ENCODE data around the gene IZUMO1R.
"Not testable (repeated sequence)": the region's sequence is repeated elsewhere in the genome, so short reads cannot be mapped to it uniquely, and the experiment has no call there.

Gene IZUMO1R

DNA sequence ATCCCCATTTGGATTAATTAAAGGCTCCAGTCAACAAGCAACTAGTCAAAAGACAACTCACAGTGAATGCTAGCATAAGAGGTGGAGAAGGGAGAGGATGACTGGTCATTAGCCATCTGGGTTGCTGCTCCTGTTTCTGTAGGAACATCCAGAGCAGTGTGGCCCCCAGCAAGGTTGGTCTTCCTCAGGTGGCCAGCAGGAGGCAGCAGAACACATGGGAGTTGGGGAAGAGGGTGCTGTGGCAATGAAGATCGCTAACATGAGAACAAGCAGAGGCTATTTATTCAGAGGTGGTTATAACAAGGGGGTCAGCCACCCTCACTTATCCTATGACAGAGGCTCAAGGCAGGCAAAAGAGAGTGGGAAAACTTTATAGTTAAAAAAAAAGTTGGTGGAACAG lies 21.3 kb downstream of the IZUMO1R start:
- DNase-seq (ENCODE audit: low spot score) (no peak), FAIRE-seq (no peak)

DNA sequence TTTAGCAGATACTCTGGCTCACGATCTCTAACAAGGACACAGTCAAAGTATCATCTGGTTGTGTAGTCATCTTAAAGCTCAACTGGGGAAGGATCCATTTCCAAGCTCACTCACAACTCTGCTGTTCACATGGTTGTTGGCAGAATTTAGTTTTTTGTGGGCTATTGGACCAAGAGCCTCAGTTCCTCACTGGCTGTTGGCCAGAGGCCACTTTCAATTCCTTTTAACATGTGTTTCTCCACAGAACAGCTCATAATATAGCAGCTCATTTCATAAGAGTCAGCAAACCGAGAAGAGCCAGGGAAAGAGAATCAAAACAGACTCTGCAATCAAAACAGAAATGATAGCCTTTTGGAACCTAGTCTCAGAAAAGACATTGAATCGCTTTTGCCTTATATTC lies 22.6 kb downstream of the IZUMO1R start:
- FAIRE-seq (no peak), DNase-seq (ENCODE audit: low spot score) (no peak)

DNA sequence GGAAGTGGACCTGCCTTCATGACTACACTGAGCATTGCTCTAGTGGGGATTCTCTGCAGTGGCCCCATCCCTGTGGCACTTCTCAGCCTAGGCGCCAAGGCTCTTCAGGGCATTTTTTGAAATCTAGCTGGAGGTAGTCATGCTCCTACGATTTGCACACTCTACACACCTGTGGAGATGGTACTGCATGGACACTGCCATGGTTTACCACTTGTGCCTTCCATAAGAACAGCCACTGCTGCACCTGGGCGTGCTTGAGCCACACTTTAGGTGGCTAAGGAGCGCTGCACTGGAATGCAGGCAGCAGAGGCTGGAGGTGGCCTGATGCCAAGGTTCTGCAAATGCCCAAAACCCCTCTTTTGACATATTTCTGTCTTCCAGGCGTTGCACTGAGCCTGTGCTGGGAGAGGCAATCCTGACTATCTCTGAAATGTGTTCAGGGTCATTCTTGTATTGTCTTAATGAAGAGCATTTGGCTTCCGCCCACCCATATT lies 24.3 kb downstream of the IZUMO1R start:
- FAIRE-seq, result no peak
- DNase-seq (ENCODE audit: low spot score), result no peak

DNA sequence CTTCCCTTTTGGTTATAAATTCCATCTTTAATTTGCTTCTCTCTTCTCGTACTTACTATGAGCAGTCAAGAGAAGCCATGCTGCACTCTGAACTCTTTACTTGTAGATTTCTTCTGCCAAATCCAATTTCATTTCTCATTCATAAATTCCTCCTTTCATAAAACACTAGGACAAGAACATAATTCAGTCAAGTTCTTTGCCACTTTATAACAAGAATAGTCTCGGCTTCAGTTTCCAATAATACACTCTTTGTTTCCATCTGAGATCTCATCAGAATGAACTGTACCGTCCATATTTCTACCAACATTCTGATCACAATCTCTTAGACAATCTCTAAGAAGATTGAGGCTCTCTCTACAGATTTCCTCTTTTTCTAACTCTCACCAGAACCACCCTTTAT lies 25.1 kb downstream of the IZUMO1R start:
- no peak for DNase-seq (ENCODE audit: low spot score)
- FAIRE-seq, result no peak

DNA sequence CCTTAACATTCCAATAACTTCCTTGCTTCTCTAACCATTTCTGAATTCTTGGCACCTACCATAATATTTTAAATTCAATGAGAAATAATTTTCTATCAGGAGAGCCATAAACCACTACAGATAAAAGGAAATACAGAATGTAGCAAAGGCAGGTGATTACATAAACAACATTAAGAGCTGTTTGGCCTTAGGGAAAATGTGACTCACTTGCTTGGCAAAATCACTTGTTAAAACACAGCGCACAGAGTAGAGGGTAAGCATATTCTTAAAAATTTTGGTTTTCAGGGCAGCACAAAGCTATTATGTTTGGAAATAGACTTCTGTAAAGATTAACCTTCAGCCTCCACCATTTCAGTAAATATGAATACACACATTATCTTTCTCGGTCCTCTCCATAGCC lies 26.4 kb downstream of the IZUMO1R start:
- DNase-seq (ENCODE audit: low spot score) (no peak), FAIRE-seq (no peak)

DNA sequence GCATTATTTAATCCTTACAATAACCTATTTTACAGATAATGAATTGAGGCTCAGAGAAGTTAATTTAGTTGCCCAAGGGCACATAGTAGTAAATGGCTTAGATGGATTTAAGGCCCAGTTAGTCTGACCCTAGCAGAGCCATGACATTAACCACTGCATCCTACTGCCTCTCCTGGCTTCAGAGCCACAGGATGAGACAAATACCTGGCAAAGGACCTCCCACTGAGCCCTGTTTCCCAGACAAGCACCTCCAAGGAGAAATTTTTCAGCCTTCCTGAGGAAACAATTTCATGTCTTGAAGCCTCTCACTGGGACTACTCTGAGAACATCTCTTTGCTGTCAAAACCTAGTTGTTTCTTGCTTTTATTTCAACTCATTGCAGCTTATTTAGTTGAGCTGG lies 28.4 kb downstream of the IZUMO1R start:
- FAIRE-seq (no peak), DNase-seq (ENCODE audit: low spot score) (no peak)

DNA sequence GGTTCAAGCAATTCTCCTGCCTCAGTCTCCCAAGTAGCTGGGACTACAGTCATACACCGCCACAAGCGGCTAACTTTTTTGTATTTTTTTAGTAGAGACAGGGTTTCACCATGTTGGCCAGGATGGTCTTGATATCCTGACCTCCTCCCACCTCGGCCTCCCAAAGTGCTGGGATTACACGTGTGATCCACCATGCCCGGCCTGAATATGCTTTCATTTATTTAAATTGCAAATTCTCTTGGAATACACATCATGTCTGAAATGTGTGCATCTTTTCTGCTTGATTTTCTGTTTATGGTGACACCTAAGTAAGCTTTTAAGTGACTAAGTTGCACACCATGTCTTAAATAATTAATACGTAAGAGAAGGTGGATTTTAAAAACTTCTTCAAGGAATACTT lies 31.7 kb downstream of the IZUMO1R start:
- no peak for DNase-seq (ENCODE audit: low spot score)
- FAIRE-seq, result no peak

DNA sequence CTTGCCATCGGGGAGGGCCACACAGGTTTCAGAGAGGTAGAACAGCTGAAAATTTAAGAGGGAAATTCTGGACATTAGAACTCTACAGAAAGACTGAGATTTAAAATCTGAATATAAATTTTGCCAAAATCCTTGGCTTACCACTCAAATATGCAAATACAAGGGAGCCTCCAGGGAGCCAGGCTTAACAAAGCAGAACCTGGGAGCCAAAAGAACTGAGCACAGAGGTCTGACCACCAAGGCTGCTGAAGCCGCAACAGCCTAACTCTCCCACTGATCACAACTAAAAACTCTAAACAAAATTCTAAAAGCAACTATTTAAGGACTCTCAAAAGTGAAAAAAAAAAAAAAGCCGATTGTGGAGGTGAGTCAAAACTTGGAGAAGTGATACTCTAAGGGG lies 34.3 kb downstream of the IZUMO1R start:
- FAIRE-seq (no peak), DNase-seq (ENCODE audit: low spot score) (no peak)

DNA sequence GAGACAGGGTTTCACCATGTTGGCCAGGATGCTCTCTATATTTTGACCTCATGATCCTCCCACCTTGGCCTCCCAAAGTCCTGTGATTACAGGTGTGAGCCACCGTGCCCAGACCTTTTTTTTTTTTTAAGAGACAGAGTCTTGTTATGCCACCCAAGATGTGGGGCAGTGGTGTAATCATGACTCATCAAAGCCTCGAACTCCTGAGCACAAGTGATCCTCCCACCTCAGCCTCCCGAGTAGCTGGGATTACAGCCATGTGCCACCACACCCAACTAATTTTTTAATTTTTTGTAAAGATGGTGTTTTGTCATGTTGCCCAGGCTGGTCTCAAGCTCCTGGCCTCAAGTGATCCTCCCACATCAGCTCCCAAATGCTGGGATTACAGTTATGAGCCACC lies 37.9 kb downstream of the IZUMO1R start:
- DNase-seq (ENCODE audit: low spot score), result no peak
- no peak for FAIRE-seq

DNA sequence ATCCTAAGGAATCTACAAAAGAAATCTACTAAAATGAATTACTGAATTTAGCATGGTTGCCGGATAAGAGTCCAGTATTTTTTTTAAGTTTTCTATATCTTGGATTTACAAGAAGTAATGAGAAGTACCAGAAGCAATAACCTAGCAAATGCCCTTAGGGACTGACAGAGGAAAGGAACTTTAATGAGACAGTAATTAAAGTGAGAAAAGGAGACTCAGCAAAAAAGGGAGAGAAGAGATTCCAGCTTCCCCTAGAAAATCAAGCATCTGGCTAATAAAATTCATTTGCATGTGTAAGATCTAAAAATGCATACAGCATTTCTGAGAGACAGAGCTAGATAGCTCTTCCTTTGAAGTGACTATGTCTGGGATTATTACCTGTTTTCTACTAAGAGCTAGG lies 39.1 kb downstream of the IZUMO1R start:
- no peak for FAIRE-seq
- no peak for DNase-seq (ENCODE audit: low spot score)

DNA sequence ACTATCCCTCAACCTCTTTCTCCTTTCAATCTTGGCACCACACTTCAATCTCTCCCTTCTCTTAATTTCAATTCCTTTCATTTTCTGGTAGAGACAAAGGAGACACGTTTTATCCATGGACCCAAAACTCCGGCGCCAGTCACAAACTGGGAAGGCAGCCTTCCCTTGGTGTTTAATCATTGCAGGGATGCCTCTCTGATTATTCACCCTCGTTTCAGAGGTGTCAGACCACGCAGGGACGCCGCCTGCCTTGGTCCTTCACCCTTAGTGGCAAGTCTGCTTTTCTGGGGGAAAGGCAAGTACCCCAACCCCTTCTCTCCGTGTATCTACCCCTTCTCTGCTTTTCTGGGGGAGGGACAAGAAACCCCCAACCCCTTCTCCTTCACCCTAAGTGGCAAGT lies 41.9 kb downstream of the IZUMO1R start:
- FAIRE-seq; DNase-seq (ENCODE audit: low spot score): not testable (repeated sequence)

DNA sequence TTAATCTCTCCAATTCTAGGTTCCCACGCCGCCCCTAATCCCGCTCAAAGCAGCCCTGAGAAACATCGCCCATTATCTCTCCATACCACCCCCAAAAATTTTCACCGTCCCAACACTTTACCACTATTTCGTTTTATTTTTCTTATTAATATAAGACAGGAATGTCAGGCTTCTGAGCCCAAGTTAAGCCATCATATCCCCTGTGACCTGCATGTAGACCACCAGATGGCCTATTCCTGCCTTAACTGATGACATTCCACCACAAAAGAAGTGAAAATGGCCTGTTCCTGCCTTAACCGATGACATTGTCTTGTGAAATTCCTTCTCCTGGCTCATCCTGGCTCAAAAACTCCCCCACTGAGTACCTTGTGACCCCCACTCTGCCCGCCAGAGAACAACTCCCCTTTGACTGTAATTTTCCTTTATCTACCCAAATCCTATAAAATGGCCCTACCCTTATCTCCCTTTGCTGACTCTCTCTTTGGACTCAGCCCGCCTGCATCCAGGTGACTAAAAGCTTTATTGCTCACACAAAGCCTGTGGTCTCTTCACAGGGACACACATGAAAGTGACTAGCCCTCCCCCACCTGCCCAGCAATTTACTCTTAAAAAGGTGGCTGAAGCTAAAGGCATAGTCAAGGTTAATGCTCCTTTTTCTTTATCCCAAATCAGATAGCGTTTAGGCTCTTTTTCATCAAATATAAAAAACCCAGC lies 46.6 kb downstream of the IZUMO1R start:
- DNase-seq (ENCODE audit: low spot score); FAIRE-seq: not testable (repeated sequence)
